ENCODE results near the gene NTNG1. TPM values are rescaled to one million over a fixed set of nuclear protein-coding genes. Genes with fewer than 3 reads are reported as not detected.

Gene NTNG1
- total RNA-seq, 1 donor from 2014 or later: 1.1 TPM

DNA sequence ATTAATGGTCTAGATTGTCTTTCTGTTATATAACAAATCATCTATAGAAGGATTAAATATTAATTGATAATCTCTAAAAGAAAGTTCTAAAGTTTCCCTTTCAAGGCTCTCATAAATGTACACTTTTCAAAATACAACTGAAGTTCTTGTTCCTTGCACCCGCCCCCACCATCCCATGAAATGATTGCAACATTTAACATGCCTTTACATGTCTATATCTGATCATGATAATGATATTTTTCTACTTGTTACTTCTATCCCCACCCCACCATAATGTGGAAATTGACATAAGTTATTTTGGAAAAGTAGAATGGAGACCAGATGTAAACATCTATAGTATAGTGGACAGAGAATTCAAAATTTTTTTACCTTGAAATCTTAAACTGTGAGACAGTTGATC, 186.6 kb downstream of the NTNG1 start:
- no peak for DNase-seq (ENCODE audit: low spot score, unreplicated experiment)
- Mint-ChIP-seq H3K36me3 (ENCODE audit: insufficient read depth) (no peaks in the 10 kb centered on the region), H3K4me1 (ENCODE audit: low read depth) (no peaks in the 10 kb centered on the region), H3K4me3 (ENCODE audit: low read depth) (no peak overlapping the region), H3K27me3 (no peaks in the 10 kb centered on the region), H3K27ac (no peak overlapping the region), H3K9me3 (ENCODE audit: low read depth) (no peaks in the 10 kb centered on the region)
- TF ChIP-seq, protein P1, sequence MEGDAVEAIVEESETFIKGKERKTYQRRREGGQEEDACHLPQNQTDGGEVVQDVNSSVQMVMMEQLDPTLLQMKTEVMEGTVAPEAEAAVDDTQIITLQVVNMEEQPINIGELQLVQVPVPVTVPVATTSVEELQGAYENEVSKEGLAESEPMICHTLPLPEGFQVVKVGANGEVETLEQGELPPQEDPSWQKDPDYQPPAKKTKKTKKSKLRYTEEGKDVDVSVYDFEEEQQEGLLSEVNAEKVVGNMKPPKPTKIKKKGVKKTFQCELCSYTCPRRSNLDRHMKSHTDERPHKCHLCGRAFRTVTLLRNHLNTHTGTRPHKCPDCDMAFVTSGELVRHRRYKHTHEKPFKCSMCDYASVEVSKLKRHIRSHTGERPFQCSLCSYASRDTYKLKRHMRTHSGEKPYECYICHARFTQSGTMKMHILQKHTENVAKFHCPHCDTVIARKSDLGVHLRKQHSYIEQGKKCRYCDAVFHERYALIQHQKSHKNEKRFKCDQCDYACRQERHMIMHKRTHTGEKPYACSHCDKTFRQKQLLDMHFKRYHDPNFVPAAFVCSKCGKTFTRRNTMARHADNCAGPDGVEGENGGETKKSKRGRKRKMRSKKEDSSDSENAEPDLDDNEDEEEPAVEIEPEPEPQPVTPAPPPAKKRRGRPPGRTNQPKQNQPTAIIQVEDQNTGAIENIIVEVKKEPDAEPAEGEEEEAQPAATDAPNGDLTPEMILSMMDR (IDR thresholded peaks at IDR 0.05; ENCODE audit: unreplicated experiment): no peak

DNA sequence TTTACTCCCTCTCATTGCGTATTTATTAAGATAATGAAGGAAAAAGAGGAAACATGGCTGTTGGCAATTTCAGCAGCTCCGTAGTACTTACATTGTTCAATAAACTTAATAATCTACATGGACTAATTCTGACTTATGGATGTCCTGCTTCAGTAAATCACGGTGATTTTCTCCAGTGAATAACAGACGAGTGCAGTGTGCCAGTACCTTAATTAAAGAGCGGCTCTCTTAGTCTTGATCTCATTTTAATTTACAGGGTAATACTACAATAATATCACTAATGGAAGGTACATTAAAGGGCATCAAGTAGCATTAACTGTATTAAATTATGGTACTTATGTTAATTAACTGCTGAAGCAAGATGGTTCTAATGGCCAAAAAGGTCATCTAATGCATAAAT, 187.2 kb downstream of the NTNG1 start:
- Mint-ChIP-seq H3K27ac (no peak overlapping the region), H3K9me3 (ENCODE audit: low read depth) (no peaks in the 10 kb centered on the region), H3K4me1 (ENCODE audit: low read depth) (no peaks in the 10 kb centered on the region), H3K4me3 (ENCODE audit: low read depth) (no peak overlapping the region), H3K27me3 (no peaks in the 10 kb centered on the region), H3K36me3 (ENCODE audit: insufficient read depth) (no peaks in the 10 kb centered on the region)
- TF ChIP-seq, protein P1 (IDR thresholded peaks at IDR 0.05; ENCODE audit: unreplicated experiment): no peak
- DNase-seq (ENCODE audit: low spot score, unreplicated experiment): no peak

DNA sequence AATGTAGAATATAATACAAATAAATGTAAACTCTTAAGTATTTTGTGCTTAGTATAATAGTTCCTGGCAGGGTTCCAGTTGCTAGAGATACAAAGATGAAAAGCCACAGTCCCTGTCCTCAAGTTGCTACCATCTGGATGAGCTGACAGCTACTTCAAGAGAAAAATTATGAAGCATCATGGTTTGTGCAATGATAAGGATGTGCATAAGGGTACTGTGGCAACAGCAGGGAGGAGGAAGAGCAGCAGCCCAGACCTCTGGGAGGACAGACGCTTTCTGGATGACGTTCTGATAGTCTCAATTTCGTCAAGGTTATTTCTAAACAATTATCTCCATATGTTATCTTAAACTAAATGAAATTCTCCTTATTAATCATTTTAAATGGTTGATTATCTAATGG, 198.9 kb downstream of the NTNG1 start:
- TF ChIP-seq, protein P1 (IDR thresholded peaks at IDR 0.05; ENCODE audit: unreplicated experiment): no peak
- Mint-ChIP-seq H3K36me3 (ENCODE audit: insufficient read depth) (no peaks in the 10 kb centered on the region), H3K4me1 (ENCODE audit: low read depth) (peaks cover 5% of the 10 kb centered on the region), H3K27me3 (no peaks in the 10 kb centered on the region), H3K4me3 (ENCODE audit: low read depth) (no peak overlapping the region), H3K9me3 (ENCODE audit: low read depth) (no peaks in the 10 kb centered on the region), H3K27ac (no peak overlapping the region)
- no peak for DNase-seq (ENCODE audit: low spot score, unreplicated experiment)

GRCh38 chr1:107342316-107342715, 201.5 kb downstream of the NTNG1 start:
- Mint-ChIP-seq H3K27me3 (no peaks in the 10 kb centered on the region), H3K4me1 (ENCODE audit: low read depth) (peaks cover 5% of the 10 kb centered on the region), H3K36me3 (ENCODE audit: insufficient read depth) (no peaks in the 10 kb centered on the region), H3K4me3 (ENCODE audit: low read depth) (no peak overlapping the region), H3K9me3 (ENCODE audit: low read depth) (no peaks in the 10 kb centered on the region), H3K27ac (no peak overlapping the region)
- DNase-seq (ENCODE audit: low spot score, unreplicated experiment): no peak
- TF ChIP-seq, protein P1 (IDR thresholded peaks at IDR 0.05; ENCODE audit: unreplicated experiment): no peak

DNA sequence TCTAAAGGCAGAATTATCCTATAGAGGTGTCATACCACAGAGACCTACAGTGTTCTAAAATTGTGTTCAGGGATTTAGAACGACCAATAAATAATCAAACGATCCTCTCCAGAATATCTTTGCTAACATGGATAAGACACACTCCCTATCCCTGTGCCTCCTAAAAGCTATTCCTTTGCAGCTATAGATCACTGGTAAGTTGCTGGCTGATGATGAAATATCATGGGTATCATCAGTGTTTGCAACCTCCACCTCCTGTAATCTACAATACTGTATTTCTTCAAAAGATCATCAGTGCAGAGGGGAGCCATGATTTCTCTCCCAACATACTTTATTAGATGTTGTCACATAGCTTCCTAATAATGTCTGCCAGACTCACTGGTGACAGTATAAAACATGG, 201.9 kb downstream of the NTNG1 start:
- no peak overlapping the region for H3K4me3 Mint-ChIP-seq (ENCODE audit: low read depth)
- no peak for DNase-seq (ENCODE audit: low spot score, unreplicated experiment)
- H3K27me3 Mint-ChIP-seq: no peaks in the 10 kb centered on the region
- H3K27ac Mint-ChIP-seq: no peak overlapping the region
- no peaks in the 10 kb centered on the region for H3K36me3 Mint-ChIP-seq (ENCODE audit: insufficient read depth)
- H3K9me3 Mint-ChIP-seq (ENCODE audit: low read depth): no peaks in the 10 kb centered on the region
- TF ChIP-seq, protein P1 (IDR thresholded peaks at IDR 0.05; ENCODE audit: unreplicated experiment): no peak
- peaks cover 5% of the 10 kb centered on the region for H3K4me1 Mint-ChIP-seq (ENCODE audit: low read depth)
